GM18907 (cell line): ENCODE data around the gene VPS41.
"Not testable (repeated sequence)": the region's sequence is repeated elsewhere in the genome, so short reads cannot be mapped to it uniquely, and the experiment has no call there.

ENCODE experiments used
- ATAC-seq: cut with Tn5 transposase; IDR thresholded peaks from one replicate; pipeline ENCODE4 v1.9.1; 2021; ENCODE audit warnings: mild to moderate bottlenecking, moderate library complexity; ENCODE audit not compliant: unreplicated experiment

Gene VPS41

DNA sequence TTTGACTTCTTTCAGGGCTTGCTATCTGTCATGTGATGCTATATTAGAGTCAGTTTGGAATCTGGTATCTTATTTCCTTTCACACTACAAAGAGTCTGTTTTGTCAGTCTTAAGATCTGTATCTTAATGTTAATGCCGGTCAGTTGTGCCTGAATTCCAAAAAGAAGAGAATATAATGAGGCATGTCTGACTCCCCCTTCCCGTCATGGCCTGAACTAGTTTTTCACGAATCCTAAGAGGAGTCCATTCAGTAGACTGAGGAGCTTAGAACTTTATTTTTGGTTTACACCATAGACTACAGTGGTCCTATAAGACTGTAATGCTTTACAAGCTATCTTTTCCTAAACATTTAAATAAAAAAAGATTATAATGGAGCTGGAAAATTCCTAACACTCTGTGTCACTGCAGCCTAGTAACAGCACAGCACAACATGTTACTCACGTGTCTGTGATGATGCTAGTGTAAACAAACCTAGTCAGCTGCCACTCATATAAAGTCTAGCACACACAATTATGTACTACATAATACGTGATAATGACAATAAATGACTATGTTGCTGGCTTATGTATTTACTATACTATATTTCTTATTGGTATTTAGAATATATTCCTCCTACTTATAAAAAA lies 50.6 kb downstream of the VPS41 start:
- no peak for ATAC-seq

DNA sequence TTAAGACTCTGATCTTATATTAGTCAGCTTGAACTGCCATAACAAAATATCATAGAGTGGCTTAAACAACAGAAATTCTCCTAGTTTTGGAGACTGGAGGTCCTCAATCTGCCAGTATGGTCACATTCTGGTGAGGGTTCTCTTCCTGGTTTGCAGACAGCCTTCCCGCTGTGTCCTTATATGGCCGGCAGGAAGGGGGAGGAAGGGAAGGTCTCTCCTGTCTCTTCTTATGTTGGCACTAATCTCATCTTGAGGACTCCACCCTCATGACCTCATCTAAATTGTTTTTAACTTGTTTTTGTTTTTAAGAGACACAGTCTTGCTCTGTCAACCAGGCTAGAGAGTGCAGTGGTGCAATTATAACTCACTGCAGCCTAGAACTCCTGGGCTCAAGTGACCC lies 53.1 kb downstream of the VPS41 start:
- no peak for ATAC-seq

DNA sequence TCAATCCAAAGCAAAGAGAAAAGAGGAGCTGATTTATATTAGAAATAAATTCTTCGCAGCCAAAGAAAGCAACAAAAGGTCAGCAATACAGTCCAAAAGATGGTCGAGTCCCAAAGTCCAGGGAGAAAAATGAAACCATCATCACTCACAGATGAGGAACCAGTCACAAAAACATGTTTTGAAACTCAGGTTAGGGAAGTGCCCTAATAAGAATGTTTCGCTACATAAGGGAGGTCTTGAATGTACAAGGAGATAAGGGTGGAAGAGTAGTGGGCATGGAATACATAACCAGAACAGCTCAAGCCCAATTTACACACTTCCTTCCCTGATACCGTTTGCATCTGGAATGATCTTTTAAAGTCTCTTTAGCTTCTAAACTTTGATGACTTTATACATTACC lies 53.6 kb downstream of the VPS41 start:
- no peak for ATAC-seq

DNA sequence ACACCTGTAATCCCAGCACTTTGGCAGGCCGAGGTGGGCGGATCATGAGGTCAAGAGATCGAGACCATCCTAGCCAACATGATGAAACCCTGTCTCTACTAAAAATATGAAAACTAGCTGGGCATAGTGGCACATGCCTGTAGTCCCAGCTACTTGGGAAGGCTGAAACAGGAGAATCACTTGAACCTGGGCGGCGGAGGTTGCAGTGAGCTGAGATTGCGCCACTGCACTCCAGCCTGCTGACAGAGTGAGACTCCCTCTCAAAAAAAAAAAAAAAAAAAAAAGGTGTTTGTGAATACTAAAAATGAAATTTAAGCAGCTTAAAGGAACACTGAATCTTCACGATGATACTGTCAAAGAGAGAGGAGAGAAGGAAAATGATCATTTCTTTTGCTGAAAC lies 54.0 kb downstream of the VPS41 start:
- ATAC-seq: not testable (repeated sequence)

DNA sequence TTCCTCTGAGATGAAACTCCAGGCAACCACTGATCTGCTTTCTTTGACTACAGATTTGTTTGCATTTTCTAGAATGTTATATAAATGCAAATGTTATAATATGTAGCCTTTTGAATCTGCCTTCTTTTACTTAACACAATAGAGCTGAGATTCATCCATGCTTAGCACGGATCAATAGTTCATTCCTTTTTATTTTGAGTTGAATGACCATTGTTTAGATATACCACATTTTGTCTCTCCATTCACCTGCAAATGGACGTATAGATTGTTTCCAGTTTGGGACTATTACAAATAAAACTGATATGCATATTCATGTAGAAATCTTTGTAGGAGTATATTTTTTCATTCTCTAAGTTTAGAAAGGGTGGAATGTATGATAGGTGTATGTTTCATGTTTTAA lies 57.7 kb downstream of the VPS41 start:
- no peak for ATAC-seq

DNA sequence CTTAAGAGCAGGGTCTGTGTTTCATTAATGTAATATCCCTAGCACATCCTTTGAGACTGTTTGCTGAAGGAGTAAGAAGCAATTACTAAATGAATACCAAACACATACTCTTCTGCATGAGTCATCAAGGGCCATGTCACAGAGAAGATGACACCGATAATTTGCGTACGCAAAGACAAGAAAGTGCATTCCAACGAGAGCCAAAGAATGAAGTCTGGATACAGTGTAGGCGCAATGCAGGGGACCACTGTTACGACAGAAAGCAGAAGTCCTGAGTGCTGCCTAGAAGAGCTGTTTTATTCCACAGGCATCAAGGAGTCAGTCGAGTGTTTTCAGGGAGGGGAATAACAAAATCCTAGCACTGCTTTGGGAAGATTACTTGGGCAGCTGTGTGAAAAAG lies 62.7 kb downstream of the VPS41 start:
- ATAC-seq: no peak

DNA sequence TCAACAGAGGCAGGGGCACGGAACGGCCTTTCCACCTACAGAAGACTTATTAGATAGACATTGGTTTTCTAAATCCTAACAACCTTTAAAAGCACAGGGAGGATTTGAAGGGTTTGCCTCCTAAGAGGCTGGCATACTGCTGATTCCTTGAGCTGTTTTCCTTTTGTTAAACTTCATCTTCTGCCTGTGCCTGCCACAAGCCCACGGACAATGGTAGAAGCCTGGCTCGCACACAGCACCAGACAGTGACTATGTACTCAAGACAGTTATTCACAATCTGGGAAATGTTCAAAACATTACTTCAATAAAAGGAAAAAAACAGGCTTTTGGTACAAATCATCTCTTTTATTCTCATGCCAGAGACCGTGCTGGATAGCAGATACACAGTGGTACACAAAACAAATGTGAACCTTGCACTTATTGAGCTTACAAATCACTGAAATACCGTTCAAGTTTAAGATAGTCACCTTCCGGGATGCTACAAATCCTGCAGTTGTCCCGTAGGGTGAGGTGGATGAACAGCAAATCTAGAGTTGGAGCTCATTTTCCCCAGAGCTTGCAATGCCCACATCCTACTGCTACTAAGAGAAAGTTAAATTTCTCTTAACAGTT lies 63.9 kb downstream of the VPS41 start:
- ATAC-seq: no peak

DNA sequence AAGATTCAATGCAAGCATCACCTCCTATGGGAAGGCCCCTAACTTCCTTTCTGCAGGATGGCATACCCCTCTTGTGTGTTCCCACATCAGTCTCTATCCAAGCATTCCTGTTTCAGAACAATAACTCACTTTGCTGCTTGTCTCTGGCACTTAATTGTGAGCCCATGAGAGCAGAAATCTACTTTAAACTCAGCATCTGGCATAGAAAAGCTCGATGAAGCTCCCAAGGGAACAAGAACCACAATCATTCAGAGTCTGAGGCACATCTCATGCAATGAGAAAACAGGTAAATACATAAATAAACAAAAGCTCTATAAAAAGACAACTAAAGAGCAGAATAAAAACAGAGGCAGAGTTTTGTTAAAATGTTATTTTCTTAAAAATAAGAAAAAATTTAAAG lies 66.2 kb downstream of the VPS41 start:
- no peak for ATAC-seq

DNA sequence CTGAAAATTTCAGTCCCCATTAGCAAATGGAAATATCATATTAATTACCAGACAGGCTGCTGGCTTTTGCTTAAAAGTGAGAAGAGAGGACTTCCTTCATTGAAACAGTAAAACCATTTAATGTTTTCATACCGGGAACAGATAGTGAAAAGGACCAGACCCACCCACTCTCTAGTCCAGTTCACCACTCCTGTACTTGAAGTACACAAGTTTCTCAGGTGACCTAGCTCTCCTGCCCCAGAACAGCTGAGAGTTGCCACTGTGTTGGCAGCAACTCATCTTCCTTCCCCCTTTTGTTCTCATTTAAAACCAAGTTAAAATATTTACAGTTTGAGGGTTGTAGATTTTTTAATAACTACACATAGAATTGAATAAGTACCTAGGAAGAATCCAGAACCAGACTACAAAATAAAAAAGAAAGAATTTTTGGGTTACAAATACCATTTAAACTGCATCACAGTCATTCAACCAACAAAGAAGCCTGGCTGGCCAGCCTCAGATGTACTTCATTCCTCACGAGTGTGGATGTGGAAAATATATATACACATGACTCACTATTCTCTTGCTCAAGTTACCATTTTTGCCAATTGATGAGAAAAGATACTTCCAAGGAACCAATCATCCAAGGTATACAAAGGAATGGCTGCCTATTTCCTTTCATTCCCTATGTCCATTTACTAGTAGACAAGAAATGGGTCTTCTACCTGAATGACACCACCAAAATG lies 68.1 kb downstream of the VPS41 start:
- ATAC-seq: no peak

DNA sequence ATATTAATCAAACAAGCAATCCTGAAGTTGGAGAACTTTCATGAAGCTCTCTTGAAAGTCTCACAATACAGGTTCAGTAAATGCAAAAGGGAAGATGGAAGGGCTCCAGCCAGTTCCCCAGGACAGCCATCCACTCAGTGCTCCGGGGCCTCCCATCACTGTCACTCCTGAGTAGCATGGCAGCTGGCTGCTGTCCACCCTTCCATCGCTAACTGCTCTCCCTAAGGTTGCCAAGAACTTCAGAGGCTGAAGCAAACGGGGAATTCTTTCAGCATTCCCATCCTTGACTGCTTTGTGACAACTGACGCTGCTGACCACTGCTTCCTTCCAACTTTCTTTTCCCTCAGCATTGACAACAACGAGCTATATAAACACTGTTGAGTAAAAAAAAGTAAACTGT lies 69.1 kb downstream of the VPS41 start:
- no peak for ATAC-seq

DNA sequence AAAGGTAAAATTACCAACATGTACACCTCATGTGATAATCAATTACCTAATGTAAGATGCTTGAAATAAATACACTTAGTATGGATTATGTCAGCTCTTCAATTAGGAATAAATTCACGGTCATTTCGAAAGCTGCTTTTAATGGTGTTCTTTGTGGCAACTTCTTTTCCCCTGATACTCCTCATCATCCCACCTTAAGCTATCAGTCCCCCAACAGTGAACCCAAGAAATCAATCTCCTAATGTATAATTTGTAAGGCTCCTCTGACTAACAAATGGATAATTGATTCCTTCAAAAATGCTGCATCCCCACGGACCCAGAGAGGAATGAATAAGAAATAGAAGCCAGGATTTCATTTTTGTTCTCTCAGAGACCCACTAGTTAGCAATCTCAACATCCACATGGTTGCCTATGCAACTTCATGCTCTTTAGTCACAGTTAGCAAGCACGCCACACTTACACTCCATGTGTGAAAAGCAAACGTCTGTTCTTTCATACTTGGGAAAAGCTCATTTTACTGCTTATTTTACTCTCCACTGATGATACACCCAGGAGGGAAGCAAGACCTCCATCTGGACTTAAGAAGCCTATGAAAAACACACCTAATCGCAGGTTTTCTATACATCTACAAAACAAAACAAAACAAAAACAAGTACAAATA lies 70.1 kb downstream of the VPS41 start:
- no peak for ATAC-seq

DNA sequence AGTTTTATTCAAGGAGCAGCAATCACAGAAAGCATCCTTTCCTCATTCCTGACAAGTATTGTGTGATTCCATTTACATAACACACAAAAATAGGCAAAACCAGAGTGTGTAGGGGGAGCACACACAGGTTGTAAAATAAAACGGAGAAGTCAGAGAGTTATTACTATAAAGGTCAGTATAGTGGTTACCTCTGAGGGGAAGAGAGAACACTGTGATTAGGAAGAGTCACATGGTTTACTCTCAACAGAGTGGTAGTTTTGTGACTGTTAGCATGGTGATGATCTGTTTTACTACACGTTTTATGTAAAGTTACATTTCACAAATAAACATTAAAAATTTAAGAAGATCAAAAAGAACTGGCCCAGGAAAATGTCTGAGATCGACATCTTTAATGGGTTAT lies 74.6 kb downstream of the VPS41 start:
- ATAC-seq: no peak

DNA sequence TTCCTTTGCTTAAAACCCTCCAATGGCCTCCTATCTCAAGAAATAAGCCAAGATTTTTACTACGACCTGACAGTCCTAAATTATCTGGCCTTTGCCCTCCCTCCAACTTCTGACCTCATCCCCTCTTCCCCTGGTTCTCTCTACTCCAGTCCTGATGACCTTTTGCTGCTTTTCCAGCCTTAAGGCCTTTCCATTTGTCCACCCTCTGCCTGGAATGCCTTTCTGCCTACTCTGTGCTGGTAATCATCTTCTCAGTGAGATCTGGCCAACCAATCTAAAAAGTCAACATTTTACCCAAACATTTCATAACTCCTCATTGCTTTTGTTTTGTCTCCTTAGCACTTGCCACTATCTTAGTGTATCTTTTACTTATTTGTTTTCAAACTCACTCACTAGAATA lies 75.7 kb downstream of the VPS41 start:
- no peak for ATAC-seq

DNA sequence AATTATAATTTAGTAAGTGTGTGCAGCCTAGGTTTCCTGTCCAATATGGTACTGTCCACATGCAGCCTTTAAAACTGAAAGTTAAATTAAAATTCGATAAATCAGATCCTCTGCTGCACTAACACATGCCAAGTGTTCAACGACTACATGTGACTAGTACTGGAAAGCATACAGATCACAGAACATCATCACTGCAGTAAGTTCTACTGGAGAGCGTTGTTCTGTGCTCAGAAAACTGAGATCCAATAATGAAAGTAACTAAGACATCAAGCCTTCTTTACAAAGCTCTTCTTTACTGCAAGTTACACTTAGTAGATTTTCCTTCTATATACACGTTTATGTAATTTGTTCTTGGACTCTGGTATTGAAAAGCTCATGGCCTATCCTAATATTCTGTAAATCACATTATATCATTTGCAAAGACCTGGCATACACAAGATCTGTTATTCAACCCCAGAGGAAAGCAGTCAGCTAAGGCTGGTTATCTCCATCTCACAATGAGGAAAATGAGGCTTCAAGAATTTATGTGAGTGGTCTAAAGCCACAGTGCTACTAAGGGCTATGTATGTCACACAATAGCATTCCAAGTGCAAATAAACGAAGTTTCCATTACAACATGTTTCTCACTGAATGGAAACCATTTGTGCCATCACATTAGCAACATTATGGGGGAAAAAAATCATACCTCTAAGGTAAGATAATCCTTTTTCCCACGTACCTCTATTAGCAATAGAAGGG lies 77.6 kb downstream of the VPS41 start:
- ATAC-seq: no peak

DNA sequence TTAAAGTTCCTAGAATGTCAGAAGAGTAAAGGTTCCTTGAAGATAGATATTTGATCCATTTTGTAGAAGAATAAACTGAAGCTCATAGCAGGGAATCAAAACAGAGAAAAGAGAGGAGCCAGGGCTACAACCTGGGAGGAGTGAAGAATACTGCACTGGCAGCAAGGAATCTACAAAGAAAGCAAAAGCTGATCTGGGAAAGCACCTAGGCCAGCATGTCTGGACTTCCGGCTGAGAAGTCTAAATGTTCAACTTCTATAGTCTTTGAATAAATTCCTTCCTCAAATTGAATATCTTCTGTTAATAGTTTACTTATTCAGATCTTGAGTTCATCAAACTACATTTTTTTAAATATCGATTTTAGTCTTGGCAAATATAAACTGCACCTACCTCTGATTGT lies 78.2 kb downstream of the VPS41 start:
- no peak for ATAC-seq

DNA sequence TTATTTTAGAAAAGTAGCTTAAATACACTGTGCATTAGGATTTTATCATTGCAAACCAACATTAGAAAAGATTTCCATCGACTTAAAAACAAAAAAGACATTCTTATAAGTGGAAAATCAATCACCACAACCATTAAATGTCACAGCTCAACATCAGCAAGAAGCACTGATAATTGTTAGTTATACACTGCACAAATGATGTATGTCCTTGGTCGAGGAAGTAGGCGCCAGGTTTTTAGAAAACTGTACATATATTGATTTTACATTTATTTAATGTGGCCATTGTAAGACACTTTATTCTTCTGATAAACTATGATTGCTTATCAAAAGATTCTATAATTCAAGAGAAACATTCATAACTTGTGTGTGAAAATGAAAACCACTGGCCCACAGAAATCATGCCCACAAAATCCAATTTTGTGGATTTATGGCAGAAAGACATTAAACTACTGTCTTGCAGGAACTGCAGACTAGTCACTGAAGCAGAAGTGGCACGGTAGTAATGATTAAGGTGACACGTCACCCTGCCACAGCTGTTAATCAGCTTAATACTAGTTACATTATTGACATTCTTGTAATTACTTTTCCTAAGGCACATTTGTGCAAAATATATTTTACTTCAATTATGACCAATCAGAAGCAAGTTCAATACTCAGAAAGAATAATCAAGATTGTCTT lies 79.4 kb downstream of the VPS41 start:
- no peak for ATAC-seq

DNA sequence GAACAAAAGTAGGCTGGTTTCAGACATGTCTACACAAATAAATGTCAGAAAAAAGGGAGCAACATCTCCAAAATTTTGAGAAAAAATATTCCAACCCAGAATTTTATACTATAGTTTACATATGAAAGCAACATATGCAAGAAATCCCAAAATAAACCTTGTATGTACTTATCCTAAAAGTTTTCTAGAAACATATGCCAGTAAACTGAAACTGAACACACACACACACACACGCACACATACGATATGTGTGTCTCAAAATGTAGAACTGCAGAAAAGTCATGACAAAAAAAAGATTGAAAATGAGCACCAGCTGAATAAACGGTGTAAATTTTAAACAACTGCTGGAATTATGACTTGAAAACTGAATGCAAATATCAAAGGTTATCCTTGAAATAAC lies 81.0 kb downstream of the VPS41 start:
- ATAC-seq: no peak

DNA sequence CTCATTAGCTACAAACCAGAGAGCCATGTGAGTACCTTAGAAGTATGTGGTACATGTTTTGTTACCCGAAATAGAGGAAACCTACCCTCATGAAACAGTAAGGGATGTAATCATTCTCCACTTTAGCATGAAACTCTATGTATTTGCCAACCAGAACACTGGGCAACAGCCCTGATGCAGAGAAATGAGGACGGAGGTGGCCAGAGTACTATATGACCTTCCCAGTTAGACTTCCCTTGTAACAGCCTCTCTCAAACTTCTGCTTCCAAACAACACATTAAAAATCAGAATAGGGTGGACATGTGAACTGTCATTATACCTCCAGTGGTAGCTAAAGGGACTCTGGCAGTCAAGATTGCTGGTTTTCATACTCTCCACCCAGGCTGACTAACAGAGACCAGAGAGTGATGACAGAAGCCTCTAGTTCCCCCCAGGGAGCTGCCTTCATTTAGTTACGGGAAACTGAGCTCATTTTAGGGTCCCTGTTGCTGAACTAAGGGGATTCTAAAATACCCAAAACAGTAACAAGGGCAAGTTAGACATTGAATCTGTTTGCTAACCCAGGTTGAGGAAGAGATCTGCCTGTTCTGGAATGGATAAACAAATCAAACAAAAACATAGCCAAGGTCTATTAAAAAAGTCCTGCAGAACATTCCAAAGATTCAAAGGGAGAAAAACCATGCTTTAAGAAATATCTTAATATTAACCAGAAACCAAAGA lies 83.1 kb downstream of the VPS41 start:
- peak; percentile 57 for ATAC-seq

DNA sequence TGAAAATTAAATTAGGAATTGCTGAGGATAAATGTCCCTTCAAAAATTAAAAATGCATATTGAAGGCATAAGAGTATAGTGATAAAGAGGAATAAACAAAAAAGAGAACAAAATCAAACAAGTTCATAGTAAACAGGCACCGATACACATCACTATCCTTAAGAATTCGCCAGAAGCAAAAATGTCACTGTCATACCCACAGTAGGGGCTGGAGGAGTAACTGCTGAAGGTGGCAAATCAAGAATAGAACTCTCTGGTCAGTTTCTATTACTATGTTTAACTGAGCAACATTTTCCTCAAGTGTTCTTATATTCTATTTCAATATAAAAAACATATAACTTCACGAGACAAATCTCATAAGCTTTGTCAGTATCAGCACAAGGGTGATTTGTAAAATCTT lies 84.0 kb downstream of the VPS41 start:
- ATAC-seq: no peak

DNA sequence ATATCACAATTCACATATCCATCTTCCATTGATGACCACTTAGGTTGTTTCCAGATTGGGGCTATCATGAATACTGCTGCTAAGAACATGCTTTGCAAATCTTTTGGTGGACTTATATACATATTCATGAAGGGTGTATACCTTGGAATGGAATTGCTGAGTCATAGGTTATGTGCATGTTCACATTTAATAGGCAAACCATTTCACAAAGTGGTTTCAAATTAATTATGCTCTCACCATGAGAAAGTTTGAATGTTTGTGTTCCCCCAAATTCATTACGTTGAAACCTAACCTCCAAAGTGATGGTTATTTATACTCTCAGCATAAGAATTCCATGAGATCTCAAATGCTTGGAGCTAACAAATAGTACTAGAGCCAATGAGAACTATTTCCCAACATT lies 86.4 kb downstream of the VPS41 start:
- no peak for ATAC-seq
